IPS-15b (cell line): ENCODE measurements around the gene SPTB.
"Not testable (repeated sequence)": the region's sequence is repeated elsewhere in the genome, so short reads cannot be mapped to it uniquely, and the experiment has no call there.

ENCODE experiments used
- H3K27me3 ChIP-seq: one replicate; pipeline ENCODE4 v1.6.1; 2013; ENCODE audit warnings: low read length; ENCODE audit not compliant: control insufficient read depth, insufficient read depth
- H3K36me3 ChIP-seq: one replicate; pipeline ENCODE4 v1.6.1; 2013; ENCODE audit warnings: low read length; ENCODE audit not compliant: control insufficient read depth, insufficient read depth
- H3K4me1 ChIP-seq: one replicate; pipeline ENCODE4 v1.6.1; 2013; ENCODE audit warnings: mild to moderate bottlenecking, low read length; ENCODE audit not compliant: control insufficient read depth, insufficient read depth
- H3K4me3 ChIP-seq: one replicate; pipeline ENCODE4 v1.5.1; 2013; ENCODE audit warnings: low read depth, low read length
- H3K9ac ChIP-seq: one replicate; pipeline ENCODE4 v1.6.1; 2013; ENCODE audit warnings: low read depth, mild to moderate bottlenecking, low read length
- H3K9me3 ChIP-seq: one replicate; pipeline ENCODE4 v1.6.1; 2013; ENCODE audit warnings: mild to moderate bottlenecking, low read length; ENCODE audit not compliant: control insufficient read depth, insufficient read depth

Gene SPTB

DNA sequence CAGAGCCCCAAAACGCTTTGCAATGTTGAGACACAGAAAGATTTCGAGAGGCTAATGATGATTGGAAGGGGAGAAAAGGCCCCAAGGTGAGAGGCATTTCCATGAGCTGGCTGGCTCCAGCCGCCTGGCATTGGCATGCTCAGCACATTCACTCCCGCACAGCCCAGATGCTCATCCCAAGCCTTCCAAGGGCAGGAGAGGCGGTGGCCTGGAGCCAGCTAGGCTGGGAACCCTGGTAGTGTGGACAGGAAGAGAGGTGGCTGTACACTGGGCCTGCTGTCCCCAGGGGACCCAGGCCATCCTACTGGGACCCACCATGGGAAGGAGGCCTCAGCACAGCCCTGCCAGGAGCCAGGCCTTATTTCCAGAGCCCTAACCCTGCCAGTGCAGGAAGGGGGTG is 72.2 kb downstream of the SPTB start:
- Histone ChIP-seq H3K4me1 (no peaks in the 10 kb centered on the region), H3K9ac (no peak overlapping the region), H3K4me3 (no peak overlapping the region), H3K36me3 (no peaks in the 10 kb centered on the region), H3K27me3 (no peaks in the 10 kb centered on the region), H3K9me3 (no peaks in the 10 kb centered on the region)

DNA sequence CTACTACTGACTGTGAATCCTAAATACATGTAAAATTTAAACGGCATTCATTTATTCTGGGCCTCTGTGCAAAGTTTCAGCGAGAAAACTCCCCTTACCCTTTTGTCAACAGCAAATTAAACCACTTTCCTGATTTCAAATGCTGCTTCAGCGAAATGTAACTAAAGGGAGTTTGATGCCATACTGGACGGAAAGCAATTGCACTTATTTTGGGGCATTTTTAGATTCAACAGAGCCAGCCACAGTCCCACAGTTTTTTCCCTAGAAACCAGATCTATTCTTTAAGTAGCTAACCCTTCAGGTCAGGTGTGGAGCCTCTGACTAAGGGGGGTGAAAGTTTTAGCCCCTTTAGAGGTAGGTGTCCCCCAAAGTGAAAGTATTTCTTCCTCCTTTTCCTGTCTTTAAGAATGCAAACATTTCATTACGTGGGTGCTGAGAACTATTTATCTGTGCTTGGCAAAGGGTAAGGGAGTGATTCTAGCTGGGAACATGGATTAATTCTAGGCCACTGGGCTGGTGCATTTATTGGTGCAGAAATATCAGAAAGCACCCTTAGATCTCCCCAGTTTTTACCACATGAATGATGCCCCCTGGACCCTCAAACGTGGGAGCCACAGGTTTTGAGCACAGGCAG is 72.7 kb downstream of the SPTB start:
- Histone ChIP-seq H3K9ac (no peak overlapping the region), H3K4me3 (no peak overlapping the region), H3K4me1 (peaks cover 2% of the 10 kb centered on the region), H3K9me3 (no peaks in the 10 kb centered on the region), H3K36me3 (no peaks in the 10 kb centered on the region), H3K27me3 (no peaks in the 10 kb centered on the region)

DNA sequence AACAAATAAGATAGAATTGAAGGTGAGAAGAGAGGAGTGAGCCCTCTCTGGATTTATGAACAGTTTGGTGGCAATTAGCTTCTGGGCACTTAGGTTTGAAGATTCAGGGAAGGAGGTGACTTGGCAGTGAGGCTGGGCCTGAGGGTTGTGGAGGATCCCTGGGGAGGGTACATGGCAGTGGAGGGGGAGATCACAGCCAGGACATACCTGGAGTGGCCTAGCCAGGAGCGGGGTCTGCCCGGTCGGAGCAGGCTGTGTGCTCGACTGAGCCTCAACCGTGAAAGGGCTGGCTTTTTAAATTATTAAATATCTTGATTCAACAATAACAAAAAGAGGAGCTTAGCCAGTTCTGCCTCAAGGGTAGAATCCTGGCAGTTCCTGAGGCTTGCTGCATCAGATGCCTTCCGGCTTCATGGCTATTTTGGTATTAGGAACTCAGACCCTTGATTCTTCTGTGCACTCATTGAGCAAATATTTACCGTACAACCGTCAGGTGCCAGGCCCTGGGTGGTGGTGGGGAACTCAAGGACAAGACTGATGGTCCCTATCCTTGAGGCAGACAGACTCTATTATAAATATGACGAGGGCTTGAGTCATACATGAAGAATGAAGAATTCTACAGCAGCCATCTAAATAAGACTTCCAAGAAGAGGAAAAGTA is 73.4 kb downstream of the SPTB start:
- Histone ChIP-seq H3K9me3 (no peaks in the 10 kb centered on the region), H3K36me3 (no peaks in the 10 kb centered on the region), H3K4me1 (peaks cover 4% of the 10 kb centered on the region), H3K9ac (no peak overlapping the region), H3K4me3 (no peak overlapping the region), H3K27me3 (no peaks in the 10 kb centered on the region)

DNA sequence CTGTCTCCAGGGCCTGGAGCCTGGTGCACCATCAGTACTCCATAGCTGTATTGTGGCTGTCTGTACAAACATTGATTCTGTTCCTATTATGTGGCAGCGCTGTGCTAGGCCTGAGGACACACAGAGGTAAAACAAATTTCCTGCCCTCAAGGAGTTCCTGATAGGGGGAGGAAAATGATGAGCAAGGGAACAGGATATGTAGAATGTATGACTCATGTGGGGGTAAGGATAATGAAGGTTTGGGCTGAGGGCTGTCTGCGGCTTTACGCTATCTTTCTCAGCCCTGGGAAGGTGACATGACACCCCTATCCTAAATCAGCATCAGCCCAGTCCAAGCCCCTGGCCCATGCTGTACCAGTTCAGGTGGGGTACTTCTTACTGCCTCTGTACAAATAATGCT is 74.1 kb downstream of the SPTB start:
- not testable (repeated sequence) for H3K27me3 ChIP-seq, H3K4me3 ChIP-seq, H3K4me1 ChIP-seq, H3K9ac ChIP-seq, H3K9me3 ChIP-seq, H3K36me3 ChIP-seq

DNA sequence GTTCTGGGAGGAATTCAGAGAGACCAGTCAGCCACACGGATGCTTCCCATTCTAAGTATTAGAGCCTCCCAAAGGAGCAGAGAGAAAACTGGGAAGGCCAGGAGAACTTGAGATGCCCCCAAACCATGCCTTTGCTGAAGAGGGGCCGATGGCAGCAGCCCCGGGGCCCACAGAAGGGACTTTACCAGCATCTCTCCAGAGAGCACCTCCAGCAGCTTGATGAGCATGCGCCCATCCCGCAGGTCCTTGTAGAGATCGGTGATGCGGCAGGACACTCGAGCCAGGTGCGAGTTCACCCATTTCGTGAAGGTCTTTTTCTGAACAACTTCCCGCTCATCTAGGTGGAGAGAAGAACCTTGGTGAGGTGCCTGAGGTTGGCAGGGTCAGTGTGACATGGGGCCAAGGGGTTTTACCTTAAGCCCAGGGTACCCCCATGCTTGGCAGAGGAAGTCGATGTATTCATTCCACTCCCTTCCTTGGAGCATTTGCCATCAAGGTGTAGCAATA is 74.9 kb downstream of the SPTB start:
- no peak overlapping the region for H3K9ac ChIP-seq

DNA sequence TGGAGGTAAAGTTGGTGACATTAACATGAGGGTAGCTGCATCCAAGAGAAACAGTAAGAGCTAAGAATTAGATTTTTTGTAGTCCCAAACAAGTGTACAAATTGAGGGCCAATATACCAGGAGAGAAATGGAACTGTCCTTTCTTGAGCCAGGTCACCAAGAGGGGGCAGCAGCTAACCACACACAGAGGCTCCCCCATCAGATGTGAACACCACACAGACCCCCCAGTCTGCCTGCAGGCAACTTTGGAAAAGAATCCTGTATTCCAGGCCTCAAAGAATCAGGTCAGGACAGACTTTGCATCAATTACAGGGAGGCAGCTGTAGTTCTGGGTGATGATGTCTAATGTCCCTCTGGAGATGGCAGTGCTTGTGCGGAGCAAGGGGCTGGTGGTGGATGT is 77.9 kb downstream of the SPTB start:
- peaks cover 4% of the 10 kb centered on the region for H3K4me1 ChIP-seq
- no peaks in the 10 kb centered on the region for H3K9me3 ChIP-seq
- no peaks in the 10 kb centered on the region for H3K36me3 ChIP-seq
- no peak overlapping the region for H3K9ac ChIP-seq
- H3K4me3 ChIP-seq = no peak overlapping the region
- H3K27me3 ChIP-seq = no peaks in the 10 kb centered on the region

More for the DNA sequence above, 74.9 kb downstream of the SPTB start:
- Histone ChIP-seq H3K4me1 (peaks cover 4% of the 10 kb centered on the region), H3K36me3 (no peaks in the 10 kb centered on the region), H3K27me3 (no peaks in the 10 kb centered on the region), H3K9me3 (no peaks in the 10 kb centered on the region), H3K4me3 (no peak overlapping the region)

DNA sequence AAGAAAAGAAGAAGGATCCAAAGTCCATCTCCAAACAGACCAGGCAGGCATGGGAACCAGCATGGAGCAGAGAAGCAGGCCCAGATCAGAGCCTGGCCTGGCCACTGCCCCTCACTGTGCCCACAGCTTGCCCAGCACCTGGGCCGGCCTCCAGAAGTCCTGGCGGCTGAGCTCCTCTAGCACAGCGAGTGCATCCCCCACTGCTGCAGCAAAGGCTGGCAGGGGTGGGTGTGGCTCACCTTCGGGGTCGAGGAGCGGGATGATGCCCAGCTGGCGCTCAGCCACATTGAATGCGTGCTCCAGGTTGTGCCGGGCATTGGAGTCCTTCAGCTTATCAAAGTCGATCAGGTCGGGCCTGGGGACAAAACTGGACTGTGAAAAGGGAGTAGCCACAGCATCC is 78.7 kb downstream of the SPTB start:
- H3K4me1 ChIP-seq = peaks cover 4% of the 10 kb centered on the region
- H3K36me3 ChIP-seq = no peaks in the 10 kb centered on the region

DNA sequence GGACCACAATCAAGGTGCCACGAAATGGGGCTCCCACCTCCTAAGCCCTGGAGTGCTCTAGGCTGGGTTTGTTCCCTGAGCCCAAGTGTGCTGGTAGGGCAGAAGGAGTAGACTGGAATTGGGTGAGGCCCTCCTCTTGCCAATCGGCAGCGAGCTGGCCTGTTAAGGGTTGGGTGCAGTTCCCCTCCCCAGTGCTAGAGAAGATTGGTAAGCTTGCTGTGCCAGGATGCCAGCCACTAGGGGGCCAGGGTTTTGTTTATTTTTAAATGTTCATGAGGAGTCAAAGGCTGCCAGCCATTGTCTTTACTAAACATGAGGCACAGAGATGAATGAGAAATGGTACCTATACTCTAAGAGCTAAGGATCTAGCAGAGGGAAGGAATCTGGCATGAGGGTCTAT is 79.7 kb downstream of the SPTB start:
- no peaks in the 10 kb centered on the region for H3K27me3 ChIP-seq
- no peaks in the 10 kb centered on the region for H3K9me3 ChIP-seq
- H3K4me3 ChIP-seq = no peak overlapping the region
- no peak overlapping the region for H3K9ac ChIP-seq
- H3K4me1 ChIP-seq = peaks cover 4% of the 10 kb centered on the region
- no peaks in the 10 kb centered on the region for H3K36me3 ChIP-seq

More for the DNA sequence above, 78.7 kb downstream of the SPTB start:
- Histone ChIP-seq H3K9me3 (no peaks in the 10 kb centered on the region), H3K27me3 (no peaks in the 10 kb centered on the region), H3K9ac (no peak overlapping the region), H3K4me3 (no peak overlapping the region)

DNA sequence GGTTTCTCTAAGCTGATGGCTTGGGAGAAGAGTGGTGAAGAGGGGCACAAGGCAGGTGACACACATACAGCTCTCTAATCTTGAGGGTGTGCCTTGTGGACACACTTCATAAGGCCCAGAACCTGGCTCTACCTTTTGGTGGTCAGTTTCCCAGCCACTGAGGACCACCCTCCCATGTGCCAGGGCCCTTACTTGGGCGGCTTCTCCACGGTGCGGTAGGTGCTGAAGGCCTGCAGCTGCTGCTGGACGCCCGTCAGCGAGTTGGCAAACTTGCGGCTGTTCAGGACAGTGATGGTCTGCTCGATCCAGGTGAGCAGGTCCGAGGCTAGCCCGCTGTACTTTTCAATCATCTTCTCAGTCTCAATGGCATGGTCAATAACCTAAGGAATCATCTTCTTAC is 80.2 kb downstream of the SPTB start:
- no peak overlapping the region for H3K9ac ChIP-seq
- no peak overlapping the region for H3K4me3 ChIP-seq
- H3K4me1 ChIP-seq = peaks cover 4% of the 10 kb centered on the region
- H3K36me3 ChIP-seq = no peaks in the 10 kb centered on the region
- no peaks in the 10 kb centered on the region for H3K27me3 ChIP-seq
- H3K9me3 ChIP-seq = no peaks in the 10 kb centered on the region

DNA sequence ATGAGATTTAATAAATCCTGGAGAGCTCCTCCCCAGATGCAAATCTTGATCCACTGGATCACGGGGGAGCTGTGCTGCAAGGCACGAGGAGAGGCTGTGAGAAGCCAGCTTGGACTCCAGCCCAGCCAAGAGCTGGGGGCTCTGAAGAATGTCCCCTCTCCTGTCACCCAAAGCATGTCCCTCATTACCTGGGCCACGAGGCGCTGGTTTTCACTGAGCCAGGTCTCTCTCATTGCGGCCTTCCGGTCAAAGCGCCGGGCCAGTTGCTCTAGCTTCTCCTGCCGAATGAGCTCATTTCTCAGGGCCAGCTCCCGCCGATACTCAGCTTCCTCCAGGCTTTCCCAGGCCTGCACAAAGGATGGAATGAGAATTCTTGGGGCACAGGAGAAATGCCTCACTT is 83.3 kb downstream of the SPTB start:
- no peaks in the 10 kb centered on the region for H3K36me3 ChIP-seq
- no peaks in the 10 kb centered on the region for H3K9me3 ChIP-seq
- H3K27me3 ChIP-seq = no peaks in the 10 kb centered on the region
- H3K4me3 ChIP-seq = no peak overlapping the region
- no peaks in the 10 kb centered on the region for H3K4me1 ChIP-seq
- H3K9ac ChIP-seq = no peak overlapping the region

DNA sequence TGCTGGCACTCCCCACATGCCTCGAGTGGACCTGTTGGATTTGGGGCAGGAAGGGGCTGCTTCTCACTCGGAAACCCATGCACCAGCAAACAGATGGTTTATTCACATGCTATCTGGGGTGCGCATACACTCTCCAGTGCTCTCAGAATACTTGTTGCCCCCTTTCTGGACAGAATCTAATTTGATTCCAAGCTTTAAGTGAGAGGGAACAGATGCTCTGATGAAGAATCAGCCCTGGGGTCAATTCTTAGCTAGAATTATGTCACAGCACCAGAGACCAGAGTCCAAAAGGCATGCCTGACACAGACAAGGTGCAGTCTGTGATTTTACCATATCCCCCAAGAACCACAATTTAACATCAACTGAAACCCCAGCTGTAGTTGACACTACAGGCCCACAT is 83.8 kb downstream of the SPTB start:
- no peaks in the 10 kb centered on the region for H3K9me3 ChIP-seq
- no peaks in the 10 kb centered on the region for H3K27me3 ChIP-seq
- no peak overlapping the region for H3K4me3 ChIP-seq
- H3K4me1 ChIP-seq = no peaks in the 10 kb centered on the region
- H3K9ac ChIP-seq = no peak overlapping the region
- H3K36me3 ChIP-seq = no peaks in the 10 kb centered on the region

DNA sequence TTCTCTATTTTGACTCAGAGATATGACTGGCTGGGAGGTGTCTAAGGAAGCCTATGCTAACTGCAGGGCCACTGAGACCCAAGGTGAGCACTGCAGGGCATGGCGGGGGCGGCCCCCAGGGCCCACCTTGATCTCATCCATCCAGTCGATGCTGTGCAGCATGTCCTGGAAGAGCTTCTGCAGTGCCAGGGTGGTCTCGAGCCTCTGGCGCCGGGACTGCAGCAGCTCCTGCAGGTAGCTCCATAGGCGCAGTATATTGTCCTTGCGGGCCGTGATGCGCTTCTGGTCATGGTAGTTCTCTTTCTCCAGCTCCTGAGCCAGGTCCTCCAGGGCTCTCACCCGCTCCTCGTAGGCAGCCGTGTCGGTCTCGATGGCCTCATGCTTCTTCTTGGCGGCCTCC is 84.5 kb downstream of the SPTB start:
- H3K4me3 ChIP-seq = no peak overlapping the region
- H3K9ac ChIP-seq = no peak overlapping the region
- H3K4me1 ChIP-seq = no peaks in the 10 kb centered on the region
- no peaks in the 10 kb centered on the region for H3K9me3 ChIP-seq
- H3K36me3 ChIP-seq = no peaks in the 10 kb centered on the region
- no peaks in the 10 kb centered on the region for H3K27me3 ChIP-seq
